ENCODE results near the gene FOXO6. TPM values are rescaled to one million over a fixed set of nuclear protein-coding genes. Genes with fewer than 3 reads are reported as not detected.

FOXO6 gene
- total RNA-seq, 1 experiment from 2014 or later, result 0.47 TPM

DNA sequence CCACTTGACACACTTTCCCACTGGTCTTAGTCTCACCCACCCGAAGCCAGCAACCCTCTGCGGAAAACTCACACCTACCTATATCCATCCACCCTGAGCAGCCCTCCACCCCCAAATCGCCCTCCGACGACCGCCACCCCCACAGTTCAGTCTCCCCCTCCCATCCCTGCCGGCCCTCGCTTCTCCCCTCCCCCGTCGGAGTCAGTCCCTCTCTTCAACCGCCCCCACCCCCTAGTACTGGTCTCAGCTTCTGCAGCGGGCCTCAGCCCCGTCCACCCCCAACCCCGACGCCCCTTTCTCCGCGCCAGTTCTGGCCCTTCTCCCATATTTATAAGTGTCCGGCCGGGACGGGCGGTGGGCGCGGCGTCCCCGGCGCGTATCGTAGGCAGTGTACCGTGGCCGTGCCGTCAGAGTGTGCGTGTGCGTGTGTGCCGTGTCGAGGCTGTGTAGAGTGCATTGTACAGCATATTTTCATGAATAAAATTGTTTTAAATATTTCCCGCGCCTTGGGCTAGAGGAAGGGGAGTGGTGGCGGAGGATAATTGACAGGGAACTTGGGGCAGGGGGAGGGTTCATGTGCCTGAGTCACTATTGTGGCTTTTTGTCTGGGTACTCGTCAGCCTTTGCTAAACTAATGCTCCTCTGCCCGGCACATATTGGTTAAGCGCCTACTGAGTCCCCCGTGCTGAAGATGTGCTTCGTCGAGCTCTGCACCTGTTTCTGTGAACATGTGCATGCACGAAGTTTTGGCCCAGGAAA lies 22.0 kb downstream of the FOXO6 start:
- CTCF ChIA-PET, result interaction anchor here (0.6 to 2.1 kb wide), 3 partner anchors 9 to 532 kb away, joined by 3 to 5 read pairs (median 4); no protein-coding TSS in a partner anchor
- intact Hi-C loops (cut with micrococcal nuclease; ENCODE audit: unreplicated experiment), result no loop called here
- BruUV-seq (replicated peaks), result no TSS peak
- Mint-ChIP-seq H3K27ac (ENCODE audit: unreplicated experiment) (no peak overlapping the region), H3K27me3 (ENCODE audit: unreplicated experiment) (peaks cover 50% of the 10 kb centered on the region), H3K4me3 (ENCODE audit: low read depth, unreplicated experiment) (peak overlapping the region; percentile 67), H3K4me1 (ENCODE audit: low read depth, unreplicated experiment) (peaks cover 22% of the 10 kb centered on the region), H3K9me3 (ENCODE audit: low read depth, unreplicated experiment) (no peaks in the 10 kb centered on the region), H3K36me3 (ENCODE audit: insufficient read depth, unreplicated experiment) (peaks cover 19% of the 10 kb centered on the region)
- TF ChIP-seq CTCF (IDR thresholded peaks at IDR 0.05; ENCODE audit: unreplicated experiment), result no peak
- DNase-seq, result no peak

DNA sequence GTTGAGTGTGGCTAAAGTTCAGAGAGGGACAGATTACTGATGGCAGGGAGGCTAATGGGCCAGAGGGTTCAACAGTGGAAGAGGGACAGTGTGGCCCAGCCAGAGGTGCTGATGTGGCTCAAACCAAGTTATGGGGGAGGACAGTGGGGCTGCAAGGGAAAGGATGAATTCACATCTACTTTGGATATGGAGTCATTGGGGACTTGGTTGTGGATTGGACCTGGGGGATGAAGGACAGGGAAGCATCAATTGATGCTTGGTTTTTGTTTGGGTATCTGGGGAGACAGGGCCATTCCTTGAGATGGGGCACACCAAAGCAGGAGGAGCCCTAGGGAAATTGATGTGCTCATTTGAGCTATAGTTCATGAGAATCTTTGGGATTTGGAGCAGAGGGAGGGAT lies 23.3 kb downstream of the FOXO6 start:
- DNase-seq, result no peak
- CTCF ChIA-PET, result no interaction called here
- peaks cover 53% of the 10 kb centered on the region for H3K27me3 Mint-ChIP-seq (ENCODE audit: unreplicated experiment)
- no peaks in the 10 kb centered on the region for H3K9me3 Mint-ChIP-seq (ENCODE audit: low read depth, unreplicated experiment)
- TF ChIP-seq CTCF (IDR thresholded peaks at IDR 0.05; ENCODE audit: unreplicated experiment), result no peak
- intact Hi-C loops (cut with micrococcal nuclease; ENCODE audit: unreplicated experiment), result no loop called here
- no peak overlapping the region for H3K4me3 Mint-ChIP-seq (ENCODE audit: low read depth, unreplicated experiment)
- H3K4me1 Mint-ChIP-seq (ENCODE audit: low read depth, unreplicated experiment), result peaks cover 22% of the 10 kb centered on the region
- peaks cover 19% of the 10 kb centered on the region for H3K36me3 Mint-ChIP-seq (ENCODE audit: insufficient read depth, unreplicated experiment)
- no peak overlapping the region for H3K27ac Mint-ChIP-seq (ENCODE audit: unreplicated experiment)
- BruUV-seq (replicated peaks), result no TSS peak

DNA sequence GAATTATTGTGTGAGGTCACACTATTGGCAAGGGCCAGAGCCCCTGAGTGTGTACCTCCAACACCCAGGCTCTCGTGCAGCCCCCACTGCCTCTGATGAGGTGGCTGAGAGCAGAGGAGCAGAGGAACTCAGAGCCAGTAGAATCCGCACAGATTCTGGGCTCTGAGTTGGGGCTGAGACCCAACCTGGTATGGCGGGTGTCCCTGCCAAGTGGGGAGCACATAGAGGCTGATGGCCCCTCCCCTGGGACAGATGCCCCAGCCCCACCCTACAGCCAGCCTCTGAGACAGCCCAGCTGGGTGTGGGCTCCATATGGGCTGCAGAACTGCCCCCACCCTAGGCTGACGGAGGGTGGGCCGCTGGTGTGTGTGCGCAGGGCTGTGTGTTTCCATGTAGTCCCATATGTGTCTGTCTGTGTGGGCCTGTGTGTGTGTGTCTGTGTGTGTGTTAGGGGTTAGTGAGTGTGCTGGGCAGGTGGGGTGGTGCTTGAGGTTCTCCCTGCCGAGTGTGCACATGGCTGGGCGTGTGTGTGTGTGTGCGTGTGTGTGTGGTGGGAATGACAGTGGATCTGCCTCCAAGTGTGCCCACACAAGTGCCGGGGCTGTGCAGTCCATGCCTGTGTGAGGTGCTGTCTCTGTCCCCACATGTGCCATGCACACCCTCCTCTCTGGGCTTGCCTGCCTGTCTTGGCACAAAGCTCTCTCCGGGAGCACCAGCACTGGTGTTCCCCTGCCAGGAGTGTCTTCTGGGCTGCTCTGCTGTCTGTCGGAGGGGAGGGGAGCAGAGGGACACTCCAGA lies 24.4 kb downstream of the FOXO6 start:
- no peak for DNase-seq
- CTCF ChIA-PET, result no interaction called here
- H3K36me3 Mint-ChIP-seq (ENCODE audit: insufficient read depth, unreplicated experiment), result peaks cover 16% of the 10 kb centered on the region
- no peak for TF ChIP-seq CTCF (IDR thresholded peaks at IDR 0.05; ENCODE audit: unreplicated experiment)
- H3K9me3 Mint-ChIP-seq (ENCODE audit: low read depth, unreplicated experiment), result no peaks in the 10 kb centered on the region
- BruUV-seq (replicated peaks), result no TSS peak
- no peak overlapping the region for H3K27ac Mint-ChIP-seq (ENCODE audit: unreplicated experiment)
- peaks cover 49% of the 10 kb centered on the region for H3K27me3 Mint-ChIP-seq (ENCODE audit: unreplicated experiment)
- peaks cover 12% of the 10 kb centered on the region for H3K4me1 Mint-ChIP-seq (ENCODE audit: low read depth, unreplicated experiment)
- H3K4me3 Mint-ChIP-seq (ENCODE audit: low read depth, unreplicated experiment), result no peak overlapping the region
- intact Hi-C loops (cut with micrococcal nuclease; ENCODE audit: unreplicated experiment), result no loop called here

DNA sequence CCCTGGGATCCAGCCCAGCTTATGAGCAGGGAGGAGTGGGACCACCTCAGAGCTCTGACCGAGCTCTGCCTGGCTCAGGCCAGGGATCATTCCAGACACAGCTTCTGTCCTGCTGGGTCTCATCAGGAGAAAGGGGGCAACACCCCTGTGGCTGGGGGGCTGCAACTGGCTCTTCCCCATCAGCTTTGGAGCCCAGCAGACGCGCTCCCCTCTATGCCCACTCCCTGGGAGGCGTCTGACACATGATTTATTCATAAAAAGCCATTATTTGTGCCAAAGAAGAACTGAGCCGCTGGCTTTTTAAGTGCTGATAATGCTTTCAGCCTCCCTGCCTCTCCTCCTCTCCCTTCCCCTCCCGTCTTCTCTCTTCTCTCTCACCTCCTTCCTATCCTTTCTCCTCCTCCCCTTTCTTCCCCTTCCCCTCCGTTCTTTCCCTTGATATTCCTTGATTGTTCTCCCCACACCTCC lies 25.0 kb downstream of the FOXO6 start:
- Mint-ChIP-seq H3K4me1 (ENCODE audit: low read depth, unreplicated experiment) (peaks cover 9% of the 10 kb centered on the region), H3K27me3 (ENCODE audit: unreplicated experiment) (peaks cover 45% of the 10 kb centered on the region), H3K27ac (ENCODE audit: unreplicated experiment) (no peak overlapping the region), H3K4me3 (ENCODE audit: low read depth, unreplicated experiment) (no peak overlapping the region), H3K36me3 (ENCODE audit: insufficient read depth, unreplicated experiment) (peaks cover 10% of the 10 kb centered on the region), H3K9me3 (ENCODE audit: low read depth, unreplicated experiment) (no peaks in the 10 kb centered on the region)
- intact Hi-C loops (cut with micrococcal nuclease; ENCODE audit: unreplicated experiment), result no loop called here
- CTCF ChIA-PET, result no interaction called here
- TF ChIP-seq CTCF (IDR thresholded peaks at IDR 0.05; ENCODE audit: unreplicated experiment), result no peak
- no TSS peak for BruUV-seq (replicated peaks)
- no peak for DNase-seq

All from Calu3 (cell line).